A673 (cell line): ENCODE data around the gene ATRNL1. TPM values are rescaled to one million over a fixed set of nuclear protein-coding genes. Genes with fewer than 3 reads are reported as not detected.
"Not testable (repeated sequence)": the region's sequence is repeated elsewhere in the genome, so short reads cannot be mapped to it uniquely, and the experiment has no call there.

Experiments
- BruUV-seq: library from RNA; stranded (reverse); fragments of 400-500 nt; replicated peaks from 2 replicates; lab custom pipeline; 2021; lab: Mats Ljungman, UMichigan
- CTCF ChIA-PET: fragments of 300-600 bp; sonication (Branson Sonifier 250); formaldehyde crosslinking; loops from one replicate; lab custom pipeline; 2022; ENCODE audit warnings: antibody characterized with exemption; lab: Charles Lee
- POLR2A ChIA-PET: fragments of 300-600 bp; sonication (Branson Sonifier 250); formaldehyde crosslinking; loops from one replicate; lab custom pipeline; 2022; ENCODE audit warnings: antibody characterized with exemption; ENCODE audit not compliant: low non-redundant PET; lab: Charles Lee
- DNase-seq: peaks from one replicate; pipeline ENCODE4 v3.0.0-alpha.2; 2015; ENCODE audit warnings: low spot score
- H3K27ac ChIP-seq: fragments of 200-600 bp; sonication (generic); 2 replicates; pipeline ENCODE4 v1.5.1; 2016; ENCODE audit warnings: mixed run types, low read depth, mild to moderate bottlenecking, mixed read lengths, antibody characterized with exemption, low read length; ENCODE audit not compliant: poor library complexity, severe bottlenecking
- H3K27me3 ChIP-seq: fragments of 200-600 bp; sonication (generic); replicated peaks from 2 replicates; pipeline ENCODE4 v1.6.1; 2017; ENCODE audit warnings: mixed run types, low read depth, mild to moderate bottlenecking, mixed read lengths, antibody characterized with exemption, low read length; ENCODE audit not compliant: insufficient read depth, poor library complexity
- H3K36me3 ChIP-seq: fragments of 200-600 bp; sonication (generic); 2 replicates; pipeline ENCODE4 v1.6.1; 2016; ENCODE audit warnings: mixed run types, mild to moderate bottlenecking, mixed read lengths, antibody characterized with exemption, low read length; ENCODE audit not compliant: insufficient read depth, poor library complexity, severe bottlenecking
- H3K4me1 ChIP-seq: fragments of 200-600 bp; sonication (generic); 2 replicates; pipeline ENCODE4 v1.6.1; 2017; ENCODE audit warnings: mixed run types, mild to moderate bottlenecking, mixed read lengths, antibody characterized with exemption, low read length; ENCODE audit not compliant: insufficient read depth, poor library complexity, severe bottlenecking
- H3K4me3 ChIP-seq: fragments of 200-600 bp; sonication (generic); 2 replicates; pipeline ENCODE4 v1.5.1; 2016; ENCODE audit warnings: low read depth, mixed run types, mild to moderate bottlenecking, mixed read lengths, low read length; ENCODE audit not compliant: poor library complexity, severe bottlenecking
- H3K9me3 ChIP-seq: fragments of 200-600 bp; sonication (generic); 2 replicates; pipeline ENCODE4 v1.6.1; 2016; ENCODE audit warnings: mixed run types, low read depth, mild to moderate bottlenecking, mixed read lengths, antibody characterized with exemption, low read length; ENCODE audit not compliant: poor library complexity, severe bottlenecking
- EZH2 ChIP-seq: fragments of 200-600 bp; sonication (generic); IDR thresholded peaks from 2 replicates; pipeline ENCODE4 v1.6.1; 2017; ENCODE audit warnings: borderline replicate concordance, low read depth, mild to moderate bottlenecking, mixed read lengths, antibody characterized with exemption, low read length; ENCODE audit not compliant: poor library complexity, severe bottlenecking
- intact Hi-C: fragments of 100-400 bp; cut with micrococcal nuclease; formaldehyde crosslinking; loops from one replicate; pipeline ENCODE4 v1.10.0; 2022; ENCODE audit not compliant: unreplicated experiment
- total RNA-seq: library from RNA; stranded (reverse); gene quantifications from 2 replicates; pipeline ENCODE4 v1.2.3, GENCODE V29; 2021
- TF ChIP-seq, protein P1 (sequence below): fragments of 300-800, 200-600 bp; sonication (generic); conservative IDR thresholded peaks from 2 replicates; pipeline ENCODE4 v1.5.1; 2017; ENCODE audit warnings: low read depth, mild to moderate bottlenecking, antibody characterized with exemption, low read length, moderate library complexity, mixed read lengths

The ATRNL1 gene
- total RNA-seq, 1 experiment from 2014 or later = 3.0 TPM

- no peaks in the 10 kb centered on the region for H3K27me3 ChIP-seq
- no peaks in the 10 kb centered on the region for H3K9me3 ChIP-seq
- no peak for TF ChIP-seq EZH2
- TF ChIP-seq, protein P1, sequence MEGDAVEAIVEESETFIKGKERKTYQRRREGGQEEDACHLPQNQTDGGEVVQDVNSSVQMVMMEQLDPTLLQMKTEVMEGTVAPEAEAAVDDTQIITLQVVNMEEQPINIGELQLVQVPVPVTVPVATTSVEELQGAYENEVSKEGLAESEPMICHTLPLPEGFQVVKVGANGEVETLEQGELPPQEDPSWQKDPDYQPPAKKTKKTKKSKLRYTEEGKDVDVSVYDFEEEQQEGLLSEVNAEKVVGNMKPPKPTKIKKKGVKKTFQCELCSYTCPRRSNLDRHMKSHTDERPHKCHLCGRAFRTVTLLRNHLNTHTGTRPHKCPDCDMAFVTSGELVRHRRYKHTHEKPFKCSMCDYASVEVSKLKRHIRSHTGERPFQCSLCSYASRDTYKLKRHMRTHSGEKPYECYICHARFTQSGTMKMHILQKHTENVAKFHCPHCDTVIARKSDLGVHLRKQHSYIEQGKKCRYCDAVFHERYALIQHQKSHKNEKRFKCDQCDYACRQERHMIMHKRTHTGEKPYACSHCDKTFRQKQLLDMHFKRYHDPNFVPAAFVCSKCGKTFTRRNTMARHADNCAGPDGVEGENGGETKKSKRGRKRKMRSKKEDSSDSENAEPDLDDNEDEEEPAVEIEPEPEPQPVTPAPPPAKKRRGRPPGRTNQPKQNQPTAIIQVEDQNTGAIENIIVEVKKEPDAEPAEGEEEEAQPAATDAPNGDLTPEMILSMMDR = no peak
- no TSS peak for BruUV-seq
- DNase-seq = no peak
- H3K4me1 ChIP-seq = no peaks in the 10 kb centered on the region
- no peak overlapping the region for H3K27ac ChIP-seq
- intact Hi-C loops = no loop called here
- no peak overlapping the region for H3K4me3 ChIP-seq
- CTCF ChIA-PET = no interaction called here
- POLR2A ChIA-PET = no interaction called here
- no peaks in the 10 kb centered on the region for H3K36me3 ChIP-seq
Observed at GRCh38 chr10:115827231-115828009, 734.3 kb downstream of the ATRNL1 start.

DNA sequence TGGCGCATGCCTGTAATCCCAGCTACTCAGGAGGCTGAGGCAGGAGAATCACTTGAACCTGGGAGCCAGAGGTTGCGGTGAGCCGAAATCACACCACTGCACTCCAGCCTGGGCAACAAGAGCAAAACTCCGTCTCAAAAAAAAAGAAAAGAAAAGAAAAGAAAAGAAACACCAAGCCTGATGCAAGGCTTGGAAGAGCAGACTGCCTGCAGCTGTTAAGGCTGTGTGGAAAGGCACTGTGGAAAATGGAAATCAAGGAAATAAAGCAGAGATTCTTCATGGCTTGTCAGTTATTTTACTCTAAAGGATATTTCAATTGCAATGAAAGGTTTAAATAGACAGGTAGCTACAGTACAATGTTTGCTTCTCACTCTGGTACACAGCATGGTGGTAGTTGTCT, 735.0 kb downstream of the ATRNL1 start:
- DNase-seq, H3K4me1 ChIP-seq, H3K27ac ChIP-seq, H3K9me3 ChIP-seq, CTCF ChIA-PET, H3K4me3 ChIP-seq, POLR2A ChIA-PET, H3K36me3 ChIP-seq, H3K27me3 ChIP-seq, BruUV-seq, intact Hi-C loops: not testable (repeated sequence)

GRCh38 chr10:115829521-115830205, 736.5 kb downstream of the ATRNL1 start:
- TF ChIP-seq, protein P1 = peak; percentile 58
- no peak for TF ChIP-seq EZH2
- POLR2A ChIA-PET = no interaction called here
- CTCF ChIA-PET = interaction anchor here (0.7 kb wide), 1 partner anchor 503 kb away, joined by 4 read pairs; no protein-coding TSS in a partner anchor
- no peak overlapping the region for H3K4me3 ChIP-seq
- H3K36me3 ChIP-seq = no peaks in the 10 kb centered on the region
- intact Hi-C loops = no loop called here
- no TSS peak for BruUV-seq
- H3K27me3 ChIP-seq = no peaks in the 10 kb centered on the region
- peak; percentile 53 for DNase-seq
- no peaks in the 10 kb centered on the region for H3K4me1 ChIP-seq
- H3K9me3 ChIP-seq = no peaks in the 10 kb centered on the region
- H3K27ac ChIP-seq = no peak overlapping the region
